Activated T-cell treated with anti-CD3 and anti-CD28 coated beads, Interleukin-2, amount 50 U/mL, for 72 hours (primary cell): ENCODE measurements around the gene L3MBTL3. TPM values are rescaled to one million over a fixed set of nuclear protein-coding genes. Genes with fewer than 3 reads are reported as not detected.

Experiments
- ATAC-seq, 2 donors: fragments of 150-1000 bp; cut with Tn5 transposase; replicated peaks in 1 of 2; 2 replicates each; pipeline ENCODE4 v1.10.0; 2021; ENCODE audit warnings: moderate library complexity in 2 of 2, mild to moderate bottlenecking in 1 of 2
- DNase-seq, 2 donors: peaks; one replicate each; pipeline ENCODE4 v3.0.0; 2021 to 2022; ENCODE audit warnings: mixed read lengths in 1 of 2
- H3K27ac Mint-ChIP-seq: one replicate; pipeline ENCODE4 v1.8.0; 2022; ENCODE audit warnings: mild to moderate bottlenecking, moderate library complexity, mixed read lengths
- H3K27me3 Mint-ChIP-seq: one replicate; pipeline ENCODE4 v1.8.0; 2022; ENCODE audit warnings: low read depth, mixed read lengths
- H3K36me3 Mint-ChIP-seq, 2 donors: one replicate each; pipeline ENCODE4 v1.8.0; 2022; ENCODE audit warnings: mixed read lengths in 2 of 2, mild to moderate bottlenecking in 1 of 2; ENCODE audit not compliant: insufficient read depth in 2 of 2
- H3K4me1 Mint-ChIP-seq: one replicate; pipeline ENCODE4 v1.8.0; 2022; ENCODE audit warnings: low read depth, mixed read lengths
- H3K4me3 Mint-ChIP-seq, 2 donors: one replicate each; pipeline ENCODE4 v1.8.0; 2022; ENCODE audit warnings: mild to moderate bottlenecking in 2 of 2, mixed read lengths in 2 of 2, moderate library complexity in 2 of 2
- H3K9me3 Mint-ChIP-seq, 2 donors: one replicate each; pipeline ENCODE4 v1.8.0; 2022; ENCODE audit warnings: mixed read lengths in 2 of 2
- total RNA-seq, 2 donors: library from RNA; stranded (reverse); gene quantifications; one replicate each; pipeline ENCODE4 v1.2.3, GENCODE V29; 2022

L3MBTL3 gene
- total RNA-seq, 2 donors from 2014 or later = 9.1 to 10.9 TPM

- H3K27ac Mint-ChIP-seq = no peak overlapping the region
These were observed 16.8 kb downstream of the L3MBTL3 start for GRCh38 chr6:130035211-130035610.

DNA sequence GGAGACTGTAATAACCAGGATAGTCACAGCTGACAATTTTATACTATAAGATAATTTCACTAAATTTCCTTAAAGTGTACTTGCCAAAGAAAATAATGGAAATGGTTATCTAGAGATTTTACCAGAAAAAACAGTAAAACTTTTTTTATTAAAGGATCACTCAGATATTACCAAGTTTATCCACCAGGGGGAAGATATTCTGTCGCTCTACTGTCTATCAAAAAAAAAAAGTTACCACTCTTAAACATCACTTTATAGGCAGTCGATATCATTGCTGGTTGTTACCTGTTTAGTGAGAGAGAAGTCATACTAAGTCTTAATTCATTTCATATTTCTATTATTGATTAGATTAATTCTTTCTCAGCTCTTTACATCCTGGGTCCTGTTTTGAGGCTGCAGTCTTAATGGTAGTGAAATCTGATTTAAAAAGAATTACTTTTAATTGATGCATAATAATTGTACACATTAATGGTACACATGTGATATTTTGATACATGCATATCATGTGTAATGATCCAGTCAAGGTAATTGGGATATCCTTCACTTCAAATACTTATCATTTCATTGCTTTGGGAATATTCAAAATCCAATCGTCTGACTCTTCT, 18.9 kb downstream of the L3MBTL3 start:
- no peaks in the 10 kb centered on the region for H3K9me3 Mint-ChIP-seq
- no peaks in the 10 kb centered on the region for H3K36me3 Mint-ChIP-seq
- no peaks in the 10 kb centered on the region for H3K27me3 Mint-ChIP-seq
- H3K4me3 Mint-ChIP-seq = no peak overlapping the region
- H3K4me1 Mint-ChIP-seq = peaks cover 63% of the 10 kb centered on the region
- peak in 1 of 2 donors; percentile 31 for ATAC-seq
- no peak for DNase-seq
- no peak overlapping the region for H3K27ac Mint-ChIP-seq

More at GRCh38 chr6:130035211-130035610, 16.8 kb downstream of the L3MBTL3 start:
- Mint-ChIP-seq H3K4me1 (peaks cover 52% of the 10 kb centered on the region), H3K4me3 (no peak overlapping the region), H3K9me3 (no peaks in the 10 kb centered on the region), H3K27me3 (no peaks in the 10 kb centered on the region), H3K36me3 (no peaks in the 10 kb centered on the region)
- DNase-seq (no peak), ATAC-seq (no peak)

GRCh38 chr6:130041594-130041993, 23.2 kb downstream of the L3MBTL3 start:
- H3K36me3 Mint-ChIP-seq = no peaks in the 10 kb centered on the region
- no peak for DNase-seq
- H3K4me1 Mint-ChIP-seq = peaks cover 28% of the 10 kb centered on the region
- no peak for ATAC-seq
- no peaks in the 10 kb centered on the region for H3K27me3 Mint-ChIP-seq
- H3K27ac Mint-ChIP-seq = no peak overlapping the region
- H3K4me3 Mint-ChIP-seq = peak overlapping the region in 1 of 2 donors; percentile 25
- no peaks in the 10 kb centered on the region for H3K9me3 Mint-ChIP-seq

GRCh38 chr6:130043344-130043743, 25.0 kb downstream of the L3MBTL3 start:
- DNase-seq = no peak
- no peaks in the 10 kb centered on the region for H3K36me3 Mint-ChIP-seq
- no peaks in the 10 kb centered on the region for H3K9me3 Mint-ChIP-seq
- no peak overlapping the region for H3K4me3 Mint-ChIP-seq
- no peak for ATAC-seq
- H3K27me3 Mint-ChIP-seq = no peaks in the 10 kb centered on the region
- H3K27ac Mint-ChIP-seq = no peak overlapping the region
- peaks cover 12% of the 10 kb centered on the region for H3K4me1 Mint-ChIP-seq

- Mint-ChIP-seq H3K4me1 (peaks cover 11% of the 10 kb centered on the region), H3K27ac (no peak overlapping the region), H3K36me3 (peaks cover 0 to 2% of the 10 kb centered on the region in 2 donors), H3K4me3 (no peak overlapping the region), H3K9me3 (no peaks in the 10 kb centered on the region), H3K27me3 (no peaks in the 10 kb centered on the region)
- DNase-seq = no peak
- ATAC-seq = no peak
These were observed 27.2 kb downstream of the L3MBTL3 start for GRCh38 chr6:130045622-130046021.

DNA sequence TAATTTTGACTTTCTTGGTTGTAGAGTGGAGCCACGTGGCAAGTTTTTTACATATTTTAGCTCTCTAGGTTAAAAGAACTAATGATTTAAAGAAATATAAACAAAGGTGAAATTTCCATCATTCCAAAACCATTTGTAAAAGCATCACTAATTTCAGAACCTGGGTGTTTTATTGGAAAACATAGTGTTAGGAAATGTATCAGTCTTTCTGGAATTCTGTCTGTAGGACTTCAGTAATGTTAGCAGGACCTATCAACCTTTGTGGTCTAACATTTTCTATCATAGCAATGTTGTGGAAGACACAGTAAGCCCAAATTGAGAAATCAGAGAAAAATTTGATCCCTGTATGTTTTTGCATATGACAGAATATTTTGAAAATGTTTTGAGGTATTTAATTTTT, 28.3 kb downstream of the L3MBTL3 start:
- Mint-ChIP-seq H3K36me3 (peaks cover 0 to 2% of the 10 kb centered on the region in 2 donors), H3K27me3 (no peaks in the 10 kb centered on the region), H3K4me1 (peaks cover 1% of the 10 kb centered on the region), H3K27ac (no peak overlapping the region), H3K4me3 (no peak overlapping the region), H3K9me3 (no peaks in the 10 kb centered on the region)
- no peak for ATAC-seq
- no peak for DNase-seq

DNA sequence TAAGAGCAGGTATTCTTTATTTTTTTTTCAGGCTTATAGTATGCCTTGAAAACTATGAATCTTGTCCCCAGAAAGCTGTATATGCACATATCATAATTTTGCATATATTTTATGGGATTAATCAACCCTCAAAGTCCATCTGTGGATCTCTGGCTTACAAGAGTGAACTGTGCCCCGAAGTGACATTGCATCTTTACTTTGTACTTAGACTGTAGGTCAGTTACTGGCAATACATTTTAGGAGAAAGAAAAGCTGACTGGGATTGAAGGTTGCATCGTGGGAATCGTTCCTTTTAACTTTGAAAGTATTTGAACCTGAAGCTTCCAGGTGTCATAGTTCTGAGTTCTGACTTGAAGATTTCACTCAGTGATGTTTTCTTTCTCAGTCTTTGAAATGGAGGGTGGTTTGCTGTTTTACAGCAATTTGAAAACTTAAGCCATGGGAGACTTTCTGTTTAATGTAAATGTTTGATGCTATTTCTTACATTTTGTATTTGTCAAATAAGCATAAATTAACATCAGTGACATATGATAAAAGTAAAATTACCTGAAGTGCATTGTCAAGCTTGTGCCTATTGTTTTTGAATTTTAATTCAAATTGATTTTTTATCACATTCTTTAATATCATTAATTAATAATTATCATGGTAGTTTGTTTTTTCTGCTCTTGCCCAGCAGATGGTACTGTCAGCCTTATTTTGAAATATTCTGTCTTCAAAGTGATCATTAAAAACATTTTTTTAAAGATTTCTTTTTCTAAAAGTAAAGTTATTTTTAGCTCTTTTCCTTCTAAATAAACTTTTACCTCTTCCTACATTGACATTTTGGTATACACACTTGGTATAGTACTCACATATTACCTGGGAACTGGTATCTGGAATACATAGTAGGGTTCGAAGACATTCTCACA, 29.0 kb downstream of the L3MBTL3 start:
- H3K36me3 Mint-ChIP-seq = peaks cover 0 to 2% of the 10 kb centered on the region in 2 donors
- no peaks in the 10 kb centered on the region for H3K9me3 Mint-ChIP-seq
- ATAC-seq = no peak
- H3K4me1 Mint-ChIP-seq = no peaks in the 10 kb centered on the region
- H3K4me3 Mint-ChIP-seq = no peak overlapping the region
- H3K27me3 Mint-ChIP-seq = no peaks in the 10 kb centered on the region
- no peak for DNase-seq
- H3K27ac Mint-ChIP-seq = no peak overlapping the region

DNA sequence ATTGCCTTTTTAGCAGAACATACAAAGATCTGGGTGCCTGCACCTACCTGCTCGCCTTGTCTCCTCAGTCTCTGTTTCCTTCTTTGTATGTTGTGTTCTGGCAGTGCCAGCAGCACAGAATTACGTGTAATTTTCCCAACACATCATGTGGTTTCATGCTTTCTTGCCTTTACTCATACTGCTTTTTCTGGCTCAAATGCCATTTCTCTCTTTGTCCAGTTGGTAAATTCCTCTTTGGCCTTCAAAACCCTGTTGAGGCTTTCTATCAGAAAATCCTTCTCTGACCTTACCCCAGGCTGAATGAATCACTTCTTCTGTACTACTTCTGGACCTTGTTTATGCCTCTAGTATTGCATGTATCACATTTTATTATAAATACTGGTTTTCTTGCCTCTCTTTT, 31.8 kb downstream of the L3MBTL3 start:
- H3K27me3 Mint-ChIP-seq = no peaks in the 10 kb centered on the region
- DNase-seq (no peak), ATAC-seq (no peak)
- H3K9me3 Mint-ChIP-seq = no peaks in the 10 kb centered on the region
- H3K36me3 Mint-ChIP-seq = peaks cover 2 to 5% of the 10 kb centered on the region in 2 donors
- no peak overlapping the region for H3K4me3 Mint-ChIP-seq
- no peak overlapping the region for H3K27ac Mint-ChIP-seq
- no peaks in the 10 kb centered on the region for H3K4me1 Mint-ChIP-seq

- H3K4me1 Mint-ChIP-seq = peaks cover 8% of the 10 kb centered on the region
- no peaks in the 10 kb centered on the region for H3K27me3 Mint-ChIP-seq
- H3K27ac Mint-ChIP-seq = no peak overlapping the region
- no peak overlapping the region for H3K4me3 Mint-ChIP-seq
- ATAC-seq (no peak), DNase-seq (no peak)
- H3K36me3 Mint-ChIP-seq = peaks cover 4 to 10% of the 10 kb centered on the region in 2 donors
- no peaks in the 10 kb centered on the region for H3K9me3 Mint-ChIP-seq
These were observed 36.3 kb downstream of the L3MBTL3 start for GRCh38 chr6:130054725-130055124.

GRCh38 chr6:130055271-130055670, 36.9 kb downstream of the L3MBTL3 start:
- H3K27ac Mint-ChIP-seq = no peak overlapping the region
- peaks cover 2 to 10% of the 10 kb centered on the region in 2 donors for H3K36me3 Mint-ChIP-seq
- ATAC-seq = no peak
- no peak for DNase-seq
- H3K27me3 Mint-ChIP-seq = no peaks in the 10 kb centered on the region
- H3K4me1 Mint-ChIP-seq = peaks cover 8% of the 10 kb centered on the region
- no peaks in the 10 kb centered on the region for H3K9me3 Mint-ChIP-seq
- no peak overlapping the region for H3K4me3 Mint-ChIP-seq

DNA sequence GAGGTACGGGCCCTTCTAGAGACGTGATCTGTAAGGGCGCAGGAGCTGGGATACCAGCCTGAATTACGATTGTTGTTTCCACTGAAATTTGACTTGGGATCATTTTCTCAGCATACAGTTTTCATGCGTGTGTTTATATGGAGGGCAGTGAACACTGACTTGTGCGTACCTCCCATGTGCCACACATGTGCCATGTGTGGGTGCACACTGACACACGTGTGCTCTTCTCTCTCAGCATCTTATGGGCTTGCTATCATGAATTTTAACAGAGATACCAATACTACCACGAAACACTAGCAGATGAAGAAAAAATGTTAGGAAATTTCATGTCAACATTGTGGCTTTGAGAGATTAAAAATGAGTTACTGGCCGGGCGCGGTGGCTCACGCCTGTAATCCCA, 39.1 kb downstream of the L3MBTL3 start:
- H3K4me3 Mint-ChIP-seq = no peak overlapping the region
- H3K27ac Mint-ChIP-seq = no peak overlapping the region
- H3K27me3 Mint-ChIP-seq = no peaks in the 10 kb centered on the region
- DNase-seq = no peak
- no peaks in the 10 kb centered on the region for H3K9me3 Mint-ChIP-seq
- H3K36me3 Mint-ChIP-seq = peaks cover 2 to 11% of the 10 kb centered on the region in 2 donors
- peaks cover 8% of the 10 kb centered on the region for H3K4me1 Mint-ChIP-seq
- ATAC-seq = no peak

DNA sequence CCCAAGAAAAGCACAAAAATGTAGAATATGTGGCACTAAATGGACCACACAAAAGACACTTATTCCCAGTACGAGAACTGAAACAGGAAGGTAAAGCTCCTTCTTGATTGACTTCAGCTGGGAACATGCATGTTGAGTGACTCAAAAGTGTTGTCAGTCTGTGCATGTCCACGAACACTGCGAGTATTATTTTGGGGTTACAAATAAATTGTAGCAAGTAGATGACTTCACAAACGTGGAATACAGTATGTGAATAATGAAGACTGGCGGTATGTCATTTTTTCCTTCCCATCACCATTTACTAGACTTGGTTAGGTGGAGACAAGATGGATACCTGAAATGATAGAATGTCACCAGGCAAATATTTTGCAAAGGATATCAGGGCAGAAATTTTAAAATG, 45.4 kb downstream of the L3MBTL3 start:
- Mint-ChIP-seq H3K27me3 (no peaks in the 10 kb centered on the region), H3K9me3 (no peaks in the 10 kb centered on the region), H3K4me1 (no peaks in the 10 kb centered on the region), H3K4me3 (no peak overlapping the region), H3K36me3 (peaks cover 0 to 4% of the 10 kb centered on the region in 2 donors), H3K27ac (peak overlapping the region; percentile 48)
- DNase-seq = no peak
- no peak for ATAC-seq

GRCh38 chr6:130065609-130066156, 47.3 kb downstream of the L3MBTL3 start:
- Mint-ChIP-seq H3K9me3 (no peaks in the 10 kb centered on the region), H3K36me3 (peaks cover 0 to 4% of the 10 kb centered on the region in 2 donors), H3K4me3 (no peak overlapping the region), H3K4me1 (no peaks in the 10 kb centered on the region), H3K27me3 (no peaks in the 10 kb centered on the region), H3K27ac (no peak overlapping the region)
- DNase-seq = no peak
- no peak for ATAC-seq
